ENCODE measurements around the gene NPHS1. TPM values are rescaled to one million over a fixed set of nuclear protein-coding genes. Genes with fewer than 3 reads are reported as not detected.

NPHS1 gene
- total RNA-seq, 3 donors from 2014 or later = 0.15 TPM; not detected in 2

Other genes starting within 250 kb of the NPHS1 start
- gene HAUS5, start 239.8 kb downstream of the NPHS1 start, total RNA-seq = 10 to 100 TPM in 1 of 3 donors, 1 to 10 TPM in 2; 5.9 to 13.0 (median 9.5) TPM
- gene RBM42, start 223.5 kb downstream of the NPHS1 start, total RNA-seq = 10 to 100 TPM; 44.6 to 51.4 (median 44.6) TPM
- under 1 TPM in 1 of 3 donors, not detected in 2; 0.59 TPM for gene ETV2, start 210.8 kb downstream of the NPHS1 start, total RNA-seq
- 100 to 1,000 TPM; 320 to 418 (median 391) TPM for gene COX6B1, start 204.2 kb downstream of the NPHS1 start, total RNA-seq
- gene UPK1A, start 186.0 kb downstream of the NPHS1 start, total RNA-seq = not detected
- under 1 TPM in 1 of 3 donors, not detected in 2; 0.33 TPM for gene ZBTB32, start 147.9 kb downstream of the NPHS1 start, total RNA-seq
- gene KMT2B, start 134.5 kb downstream of the NPHS1 start, total RNA-seq = 10 to 100 TPM; 14.2 to 16.2 (median 16.1) TPM
- gene IGFLR1, start 110.1 kb downstream of the NPHS1 start, total RNA-seq = 10 to 100 TPM in 2 of 3 donors, 1 to 10 TPM in 1; 8.8 to 16.1 (median 14.1) TPM
- 10 to 100 TPM; 15.7 to 37.5 (median 19.5) TPM for gene U2AF1L4, start 107.1 kb downstream of the NPHS1 start, total RNA-seq
- gene PSENEN, start 106.9 kb downstream of the NPHS1 start, total RNA-seq = 10 to 100 TPM; 37.4 to 54.1 (median 54.0) TPM
- 10 to 100 TPM; 12.8 to 15.4 (median 14.2) TPM for gene LIN37, start 103.9 kb downstream of the NPHS1 start, total RNA-seq
- 100 to 1,000 TPM in 1 of 3 donors, 10 to 100 TPM in 2; 31.0 to 144 (median 81.9) TPM for gene HSPB6, start 95.5 kb downstream of the NPHS1 start, total RNA-seq
- 1 to 10 TPM; 5.7 to 6.4 (median 6.2) TPM for gene PROSER3, start 94.3 kb downstream of the NPHS1 start, total RNA-seq
- 10 to 100 TPM in 2 of 3 donors, 1 to 10 TPM in 1; 5.1 to 17.7 (median 12.8) TPM for gene ARHGAP33, start 76.9 kb downstream of the NPHS1 start, total RNA-seq
- not detected for gene PRODH2, start 39.7 kb downstream of the NPHS1 start, total RNA-seq
- under 1 TPM in 2 of 3 donors, not detected in 1; 0.15 to 0.66 TPM for gene KIRREL2, start 4.4 kb upstream of the NPHS1 start, total RNA-seq
- gene APLP1, start 16.1 kb upstream of the NPHS1 start, total RNA-seq = 1 to 10 TPM; 2.6 to 4.2 (median 3.3) TPM
- 10 to 100 TPM in 1 of 3 donors, 1 to 10 TPM in 2; 4.3 to 15.2 (median 7.9) TPM for gene NFKBID, start 48.0 kb upstream of the NPHS1 start, total RNA-seq
- gene HCST, start 50.0 kb upstream of the NPHS1 start, total RNA-seq = 1 to 10 TPM; 3.3 to 7.2 (median 3.5) TPM
- 100 to 1,000 TPM in 2 of 3 donors, 10 to 100 TPM in 1; 56.4 to 239 (median 112) TPM for gene TYROBP, start 55.8 kb upstream of the NPHS1 start, total RNA-seq
- gene LRFN3, start 83.9 kb upstream of the NPHS1 start, total RNA-seq = 1 to 10 TPM; 5.2 to 6.7 (median 5.4) TPM
- 10 to 100 TPM; 47.5 to 58.8 (median 48.8) TPM for gene SDHAF1, start 142.7 kb upstream of the NPHS1 start, total RNA-seq
- 10 to 100 TPM in 1 of 3 donors, 1 to 10 TPM in 1, under 1 TPM in 1; 0.16 to 15.5 (median 9.5) TPM for gene SYNE4, start 156.3 kb upstream of the NPHS1 start, total RNA-seq
- 10 to 100 TPM; 18.0 to 23.0 (median 20.3) TPM for gene ALKBH6, start 161.7 kb upstream of the NPHS1 start, total RNA-seq
- gene CLIP3, start 180.4 kb upstream of the NPHS1 start, total RNA-seq = 10 to 100 TPM in 1 of 3 donors, 1 to 10 TPM in 2; 7.5 to 13.4 (median 7.6) TPM
- 10 to 100 TPM in 2 of 3 donors, 1 to 10 TPM in 1; 8.6 to 11.0 (median 10.2) TPM for gene THAP8, start 201.8 kb upstream of the NPHS1 start, total RNA-seq
- gene WDR62, start 202.4 kb upstream of the NPHS1 start, total RNA-seq = under 1 TPM; 0.59 to 0.98 (median 0.80) TPM

Measured in breast epithelium (tissue), 3 donors.